Measurements from ENCODE around the gene TMEM231.

DNA sequence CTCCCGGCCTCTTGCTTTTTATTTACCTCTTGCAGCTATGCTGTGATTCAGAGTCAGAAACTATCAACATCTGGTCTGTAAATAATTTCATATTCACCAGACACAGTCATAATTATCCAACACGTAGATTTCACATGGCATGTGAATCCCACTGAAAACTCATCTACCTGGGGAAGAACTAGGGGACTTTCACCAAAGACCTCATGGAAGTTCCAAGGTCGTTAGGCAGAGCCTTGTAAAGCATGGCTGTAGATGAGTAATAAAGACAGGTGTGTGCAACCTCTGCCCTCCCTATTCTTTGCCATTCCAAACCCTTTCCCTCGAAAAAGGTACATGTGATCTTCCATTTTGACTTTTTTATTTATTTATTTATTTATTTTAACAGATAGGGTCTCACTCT is 18.3 kb downstream of the TMEM231 start:
- TF ChIP-seq, protein P1, sequence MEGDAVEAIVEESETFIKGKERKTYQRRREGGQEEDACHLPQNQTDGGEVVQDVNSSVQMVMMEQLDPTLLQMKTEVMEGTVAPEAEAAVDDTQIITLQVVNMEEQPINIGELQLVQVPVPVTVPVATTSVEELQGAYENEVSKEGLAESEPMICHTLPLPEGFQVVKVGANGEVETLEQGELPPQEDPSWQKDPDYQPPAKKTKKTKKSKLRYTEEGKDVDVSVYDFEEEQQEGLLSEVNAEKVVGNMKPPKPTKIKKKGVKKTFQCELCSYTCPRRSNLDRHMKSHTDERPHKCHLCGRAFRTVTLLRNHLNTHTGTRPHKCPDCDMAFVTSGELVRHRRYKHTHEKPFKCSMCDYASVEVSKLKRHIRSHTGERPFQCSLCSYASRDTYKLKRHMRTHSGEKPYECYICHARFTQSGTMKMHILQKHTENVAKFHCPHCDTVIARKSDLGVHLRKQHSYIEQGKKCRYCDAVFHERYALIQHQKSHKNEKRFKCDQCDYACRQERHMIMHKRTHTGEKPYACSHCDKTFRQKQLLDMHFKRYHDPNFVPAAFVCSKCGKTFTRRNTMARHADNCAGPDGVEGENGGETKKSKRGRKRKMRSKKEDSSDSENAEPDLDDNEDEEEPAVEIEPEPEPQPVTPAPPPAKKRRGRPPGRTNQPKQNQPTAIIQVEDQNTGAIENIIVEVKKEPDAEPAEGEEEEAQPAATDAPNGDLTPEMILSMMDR (IDR thresholded peaks at IDR 0.05), result no peak
- no peak for TF ChIP-seq POLR2A (IDR thresholded peaks at IDR 0.05)

Measured in uterus (tissue), 2 donors.